ENCODE data around the gene BMAL1. TPM values are rescaled to one million over a fixed set of nuclear protein-coding genes. Genes with fewer than 3 reads are reported as not detected.

BMAL1 gene
- polyA plus RNA-seq, 3 donors, result 10.2 to 43.4 (median 11.5) TPM

DNA sequence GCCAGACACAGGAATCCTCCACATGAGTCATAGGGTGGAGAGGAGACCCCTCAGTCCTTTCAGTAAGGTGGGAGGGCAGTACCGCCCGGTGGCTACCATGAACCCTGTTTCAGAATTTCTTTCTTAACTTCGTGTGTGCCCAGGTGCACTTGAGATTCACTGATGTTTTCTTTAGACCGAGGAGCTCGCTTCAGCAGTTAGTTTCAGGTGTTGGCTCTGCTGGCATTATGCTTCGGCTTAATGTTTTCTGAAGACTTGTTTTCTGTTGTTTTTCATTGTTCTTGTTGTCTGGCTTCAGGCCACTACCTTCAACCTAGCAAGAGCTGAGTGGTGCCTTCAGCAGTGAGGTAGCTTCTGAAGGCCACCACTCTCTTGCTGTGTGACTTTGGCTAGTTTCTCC lies 71.5 kb downstream of the BMAL1 start:
- Histone ChIP-seq H3K4me1 (ENCODE audit: control insufficient read depth in 1 of 2, insufficient read depth in 2 of 2, low read length in 2 of 2) (peaks cover 5 to 8% of the 10 kb centered on the region in 2 donors), H3K9ac (ENCODE audit: insufficient read depth, low read length, poor library complexity, severe bottlenecking) (no peak overlapping the region), H3K9me3 (replicated peaks in 1 of 2; ENCODE audit: control insufficient read depth in 1 of 2, insufficient read depth in 1 of 2, low read length in 2 of 2) (no peaks in the 10 kb centered on the region), H3K36me3 (replicated peaks in 1 of 2; ENCODE audit: control insufficient read depth in 1 of 2, insufficient read depth in 2 of 2, low read length in 2 of 2) (peaks cover 28 to 65% of the 10 kb centered on the region in 2 donors), H3K4me3 (replicated peaks in 1 of 3; ENCODE audit: low read depth in 2 of 3, low read length in 3 of 3) (no peak overlapping the region), H4K20me1 (ENCODE audit: insufficient read depth, low read length) (peaks cover 85% of the 10 kb centered on the region), H3K27ac (ENCODE audit: low read depth in 1 of 2, low read length in 2 of 2) (no peak overlapping the region), H3K27me3 (ENCODE audit: control insufficient read depth in 2 of 2, insufficient read depth in 2 of 2, low read length in 2 of 2) (no peaks in the 10 kb centered on the region), H3K4me2 (replicated peaks; ENCODE audit: extremely low read depth, low read length, poor library complexity, severe bottlenecking) (no peak overlapping the region), H3K79me2 (ENCODE audit: insufficient read depth, low read length) (peaks cover 8% of the 10 kb centered on the region), H2AFZ (ENCODE audit: insufficient read depth, low read depth, low read length, poor library complexity, severe bottlenecking) (no peak overlapping the region)
- Mint-ChIP-seq H3K27ac (no peak overlapping the region), H3K9me3 (no peaks in the 10 kb centered on the region), H3K4me1 (peaks cover 14% of the 10 kb centered on the region), H3K27me3 (ENCODE audit: low read depth in 3 of 3) (peaks cover 0 to 8% (median 0%) of the 10 kb centered on the region in 3 donors), H3K4me3 (no peak overlapping the region), H3K36me3 (peaks cover 60% of the 10 kb centered on the region in 2 donors)
- 100% methylated on average over 1 of the region's 6 CpGs for WGBS (ENCODE audit: insufficient coverage)
- DNase-seq, result no peak
- intact Hi-C loops (cut with micrococcal nuclease), result loop anchor here in 1 of 2 donors (10.0 kb wide), 1 partner anchor 164 kb away; no protein-coding TSS in a partner anchor
- no peak for TF ChIP-seq CTCF (IDR thresholded peaks at IDR 0.05)

DNA sequence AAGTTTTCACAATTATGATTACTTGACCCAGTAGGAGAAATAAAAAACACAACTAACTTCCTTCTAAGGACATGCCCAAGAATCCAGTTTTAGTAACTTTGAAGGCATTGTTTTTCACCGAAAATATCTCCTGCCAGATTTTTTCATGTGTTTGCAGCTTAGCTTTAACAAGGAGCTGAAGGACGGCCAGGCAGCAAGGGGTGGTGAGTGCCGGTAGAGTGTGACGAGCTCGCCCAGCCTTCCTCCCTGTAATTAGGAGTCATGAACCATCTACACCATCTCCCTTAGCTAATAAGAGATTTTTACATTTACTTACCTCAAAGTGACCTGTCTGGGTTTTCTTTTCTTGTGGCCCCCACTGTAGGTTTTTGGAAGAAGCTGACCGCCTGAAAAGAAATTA lies 72.0 kb downstream of the BMAL1 start:
- no peaks in the 10 kb centered on the region for H3K27me3 ChIP-seq (ENCODE audit: control insufficient read depth in 2 of 2, insufficient read depth in 2 of 2, low read length in 2 of 2)
- no peak for TF ChIP-seq CTCF (IDR thresholded peaks at IDR 0.05)
- Mint-ChIP-seq H3K27me3 (ENCODE audit: low read depth in 3 of 3) (peaks cover 0 to 5% (median 0%) of the 10 kb centered on the region in 3 donors), H3K4me1 (peaks cover 14% of the 10 kb centered on the region), H3K9me3 (no peaks in the 10 kb centered on the region), H3K4me3 (no peak overlapping the region), H3K36me3 (peaks cover 60 to 61% of the 10 kb centered on the region in 2 donors), H3K27ac (no peak overlapping the region)
- H3K27ac ChIP-seq (ENCODE audit: low read depth in 1 of 2, low read length in 2 of 2), result no peak overlapping the region
- WGBS (ENCODE audit: insufficient coverage), result 100% methylated on average over 1 of the region's 6 CpGs
- H3K79me2 ChIP-seq (ENCODE audit: insufficient read depth, low read length), result peaks cover 3% of the 10 kb centered on the region
- H3K36me3 ChIP-seq (replicated peaks in 1 of 2; ENCODE audit: control insufficient read depth in 1 of 2, insufficient read depth in 2 of 2, low read length in 2 of 2), result peaks cover 29 to 71% of the 10 kb centered on the region in 2 donors
- H2AFZ ChIP-seq (ENCODE audit: insufficient read depth, low read depth, low read length, poor library complexity, severe bottlenecking), result no peak overlapping the region
- intact Hi-C loops (cut with micrococcal nuclease), result loop anchor here in 1 of 2 donors (10.0 kb wide), 1 partner anchor 165 kb away; no protein-coding TSS in a partner anchor
- no peaks in the 10 kb centered on the region for H3K9me3 ChIP-seq (replicated peaks in 1 of 2; ENCODE audit: control insufficient read depth in 1 of 2, insufficient read depth in 1 of 2, low read length in 2 of 2)
- H3K4me2 ChIP-seq (replicated peaks; ENCODE audit: extremely low read depth, low read length, poor library complexity, severe bottlenecking), result no peak overlapping the region
- no peak overlapping the region for H3K4me3 ChIP-seq (replicated peaks in 1 of 3; ENCODE audit: low read depth in 2 of 3, low read length in 3 of 3)
- H3K4me1 ChIP-seq (ENCODE audit: control insufficient read depth in 1 of 2, insufficient read depth in 2 of 2, low read length in 2 of 2), result peaks cover 5 to 8% of the 10 kb centered on the region in 2 donors
- no peak for DNase-seq
- no peak overlapping the region for H3K9ac ChIP-seq (ENCODE audit: insufficient read depth, low read length, poor library complexity, severe bottlenecking)
- peaks cover 85% of the 10 kb centered on the region for H4K20me1 ChIP-seq (ENCODE audit: insufficient read depth, low read length)

Measured in CD14-positive monocyte (primary cell).